Stimulated activated CD4-positive, alpha-beta T cell treated with anti-CD3 and anti-CD28 coated beads, TNF-alpha, amount 100 ng/mL, for 1 hour (primary cell): ENCODE data around the gene KLRF1.

ENCODE experiments used
- DNase-seq, 3 donors: peaks; one replicate each; pipeline ENCODE4 v3.0.0-alpha.2; 2020; ENCODE audit warnings: low read depth in 3 of 3, low spot score in 1 of 3

Gene KLRF1

DNA sequence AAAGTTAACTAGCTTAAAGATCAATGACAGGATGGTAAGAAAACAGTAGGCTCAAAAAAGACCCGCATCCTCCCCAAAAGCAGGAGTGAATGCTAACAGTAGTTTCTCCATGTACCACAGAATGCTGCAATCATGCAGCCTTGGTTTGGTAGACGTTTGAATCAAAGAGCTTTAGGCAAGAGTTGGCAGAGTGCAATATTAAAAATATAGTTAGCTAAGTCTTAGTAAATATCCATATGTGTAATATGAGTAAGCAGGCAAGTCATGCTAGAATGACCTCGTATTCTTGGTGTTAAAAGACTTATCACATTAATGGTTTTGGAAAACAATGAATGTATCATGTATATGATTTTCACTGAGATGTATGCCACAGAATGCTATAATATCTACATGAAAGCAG is 18.8 kb upstream of the KLRF1 start:
- no peak for DNase-seq

DNA sequence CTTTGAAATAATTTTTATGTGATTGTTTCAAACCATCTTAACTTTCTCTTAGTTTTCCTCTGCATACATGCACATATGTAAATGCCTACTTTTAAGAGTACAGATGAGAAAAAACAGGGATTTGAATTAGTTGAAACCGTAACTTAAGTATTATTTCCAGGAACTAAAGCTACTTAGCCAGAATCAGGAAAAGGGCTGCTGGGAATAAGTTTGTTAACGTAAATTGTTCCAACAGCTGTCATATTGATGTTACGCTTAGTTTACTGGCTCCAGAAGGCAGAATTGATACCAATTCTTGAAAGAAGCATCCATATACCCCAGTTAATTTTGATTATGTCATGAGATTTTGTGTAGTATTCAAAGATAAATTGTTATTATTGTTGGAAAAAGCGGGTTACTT is 17.9 kb upstream of the KLRF1 start:
- DNase-seq = no peak

DNA sequence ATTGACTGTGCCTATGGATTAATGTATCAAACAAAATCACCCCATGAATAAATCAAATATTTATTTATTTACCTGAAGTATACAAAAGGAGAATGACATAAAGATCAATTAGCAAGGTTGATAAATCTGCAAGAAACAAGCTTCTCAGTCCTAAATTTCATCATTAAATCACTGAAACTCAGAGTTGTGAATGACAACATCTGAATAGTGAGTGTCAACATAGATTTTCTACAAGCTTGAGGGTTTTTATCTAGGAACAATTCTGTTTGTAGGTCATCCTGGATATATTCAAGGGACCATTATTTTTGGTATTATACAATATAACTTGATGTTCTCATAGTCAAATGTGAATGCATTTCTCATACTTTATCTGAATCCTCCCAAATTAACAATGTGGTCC is 17.4 kb upstream of the KLRF1 start:
- no peak for DNase-seq

DNA sequence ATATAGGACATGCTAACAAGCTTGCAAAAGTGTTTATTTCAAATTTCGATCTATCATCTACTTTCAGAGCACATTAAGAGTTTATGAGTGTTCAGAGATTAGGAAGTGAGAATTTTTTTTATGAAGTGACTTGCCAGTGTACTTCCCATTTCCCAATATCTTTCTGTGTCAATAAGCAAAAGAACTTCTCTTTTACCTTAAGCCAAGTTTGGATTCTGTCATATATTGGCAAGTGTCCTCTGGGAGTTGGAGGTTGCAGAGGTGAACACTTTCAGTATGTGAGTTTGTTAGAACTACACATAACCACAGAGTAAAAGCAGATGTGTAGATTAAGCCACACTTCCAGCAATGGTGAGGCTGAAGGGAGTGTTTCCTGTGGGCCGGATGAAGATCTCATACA is 16.6 kb upstream of the KLRF1 start:
- DNase-seq = no peak

DNA sequence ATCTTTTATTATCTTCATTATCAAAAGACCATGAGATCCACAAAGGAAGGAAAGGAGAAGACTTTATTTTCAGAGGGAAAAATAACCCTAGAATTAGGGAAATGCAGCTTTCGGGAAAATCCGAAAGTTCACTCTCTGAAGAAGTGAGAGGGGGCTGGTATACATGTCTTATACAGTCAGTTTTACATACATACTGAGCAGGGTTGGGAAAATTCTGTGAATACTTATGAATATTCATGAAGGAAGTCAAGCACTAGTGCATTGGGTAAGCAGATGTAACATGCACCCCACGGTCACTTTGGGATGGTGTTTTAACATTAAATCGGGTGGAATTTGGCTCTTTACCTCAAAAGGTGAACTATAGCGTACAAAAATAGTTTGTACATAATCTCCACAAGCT is 15.7 kb upstream of the KLRF1 start:
- no peak for DNase-seq

DNA sequence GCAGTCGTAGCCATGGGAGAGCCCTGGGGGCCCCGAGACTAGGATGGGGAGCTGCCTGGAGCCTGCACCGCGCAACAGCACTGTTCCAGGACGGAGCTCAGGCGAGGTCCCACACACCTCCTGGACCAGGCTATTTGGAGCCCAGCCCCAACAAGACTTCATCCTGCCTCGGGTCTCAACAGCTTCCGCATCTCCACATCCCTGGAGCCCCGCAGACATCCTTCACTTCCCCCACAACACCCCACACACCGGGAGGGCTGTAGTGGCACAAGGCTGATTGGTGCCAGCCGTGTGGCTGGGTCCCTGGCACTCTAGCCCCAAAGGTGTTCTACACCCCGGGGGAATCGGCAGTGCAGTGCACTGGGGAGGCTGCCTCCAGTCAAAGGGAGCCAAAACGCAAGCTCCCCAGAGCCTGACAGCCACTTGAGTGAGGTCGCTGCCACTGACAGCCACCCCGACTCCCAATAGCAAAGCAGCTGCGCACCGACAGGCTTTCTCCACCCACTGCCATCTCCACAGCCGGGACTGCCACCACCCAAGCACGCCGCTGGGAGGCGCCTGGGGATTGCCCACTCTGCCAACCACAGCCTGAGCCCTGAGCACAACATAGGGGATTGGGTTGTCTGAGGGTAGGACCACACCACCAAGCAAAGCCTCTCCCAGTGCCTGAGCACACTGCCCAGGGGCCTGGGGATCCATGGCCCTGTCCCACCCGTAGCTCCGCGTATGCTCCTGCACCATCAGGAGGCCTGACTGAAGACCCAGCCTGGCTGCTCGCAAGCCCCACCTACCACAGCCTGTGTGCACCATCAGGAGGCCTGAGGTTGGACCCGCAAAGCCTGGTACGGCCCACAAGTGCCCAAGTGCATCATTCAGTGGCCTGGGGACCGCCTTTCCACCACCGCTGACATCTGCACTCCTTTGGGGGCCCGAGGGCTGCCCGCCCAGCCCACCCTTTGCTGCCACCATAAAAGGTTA is 13.2 kb upstream of the KLRF1 start:
- DNase-seq = peak; percentile 77 to 92 (median 86)

DNA sequence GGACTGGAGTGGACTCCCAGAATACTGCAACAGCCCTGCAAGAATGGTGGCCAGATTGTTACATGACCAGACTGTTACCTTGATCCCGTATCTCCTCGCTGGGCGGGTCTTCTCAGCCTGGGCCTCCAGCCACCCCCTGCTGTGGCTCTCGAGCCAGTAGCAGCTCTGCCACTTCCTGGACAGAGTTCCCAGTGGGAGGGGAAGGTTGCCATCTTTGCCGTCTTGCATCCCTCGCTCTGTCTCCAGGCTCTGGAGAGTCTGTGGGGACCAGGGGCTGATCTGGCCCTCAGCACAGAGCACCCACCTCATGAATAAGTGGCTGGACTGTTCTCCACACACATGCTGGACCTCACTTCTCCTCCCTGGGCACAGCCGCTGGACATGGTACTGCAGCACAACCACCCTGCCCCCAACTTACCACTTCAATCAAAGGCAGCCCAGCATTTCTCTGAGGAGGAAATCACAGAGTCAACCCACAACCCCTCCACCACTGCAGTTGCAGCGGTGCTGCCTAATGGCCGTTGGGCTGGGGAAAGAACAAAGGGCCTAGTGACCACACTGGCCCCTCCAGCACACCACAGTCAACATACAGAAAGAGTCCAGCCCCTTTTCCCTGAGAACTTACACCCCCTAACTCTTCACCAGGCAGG is 6.9 kb upstream of the KLRF1 start:
- no peak for DNase-seq

DNA sequence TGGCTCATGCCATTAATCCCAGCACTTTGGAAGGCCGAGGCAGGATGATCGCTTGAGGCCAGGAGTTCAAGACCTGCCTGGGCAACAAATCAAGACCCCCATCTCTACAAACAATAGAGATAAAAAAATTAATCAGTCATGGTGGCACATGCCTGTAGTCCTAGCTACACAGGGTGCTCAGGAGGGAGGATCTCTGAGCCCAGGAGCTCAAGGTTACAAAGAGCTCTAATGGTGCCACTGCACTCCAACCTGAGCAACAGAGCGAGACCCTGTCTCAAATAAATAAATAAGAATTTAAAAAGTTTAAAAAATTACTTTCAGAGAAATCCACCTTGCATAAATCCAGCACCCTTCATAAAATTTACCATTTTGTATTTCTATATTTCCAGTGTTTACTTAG is 2.2 kb downstream of the KLRF1 start:
- no peak for DNase-seq

DNA sequence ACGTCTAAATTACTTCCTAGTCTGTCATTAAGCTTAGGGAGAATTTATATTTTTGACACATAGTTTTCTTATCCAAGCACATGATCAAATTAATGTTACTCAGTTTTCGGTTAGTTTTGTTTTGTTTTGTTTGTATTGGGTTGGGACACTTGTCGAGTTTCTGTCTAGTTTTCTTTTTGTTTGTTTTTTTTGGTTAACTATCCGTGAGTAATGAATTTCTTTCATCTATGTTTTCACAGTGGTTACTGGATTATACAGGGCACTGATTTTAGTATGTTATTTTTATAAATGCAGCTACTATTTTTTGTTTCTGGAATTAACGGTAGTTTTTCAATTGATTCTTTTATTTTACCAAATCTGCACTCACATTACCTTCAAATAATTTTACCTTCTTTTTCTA is 2.7 kb downstream of the KLRF1 start:
- DNase-seq = no peak

DNA sequence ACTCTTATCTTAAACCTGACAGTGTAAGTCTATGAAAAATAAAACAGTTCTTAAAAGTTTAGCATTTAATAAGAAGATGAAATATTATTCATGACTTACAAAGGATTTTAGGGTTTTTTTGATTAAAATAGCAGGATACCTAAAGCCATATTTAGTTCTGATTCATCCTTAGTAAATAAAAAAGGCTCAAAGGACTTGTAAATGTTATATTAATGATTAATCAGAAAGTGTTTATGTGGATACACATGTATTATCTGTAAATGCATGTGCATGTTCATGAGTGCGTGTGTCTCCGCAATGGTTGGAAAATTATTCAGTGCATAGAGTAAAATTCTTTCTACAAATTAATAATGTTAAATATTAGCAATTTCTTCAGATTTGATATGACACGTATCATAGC is 4.4 kb downstream of the KLRF1 start:
- DNase-seq = no peak

DNA sequence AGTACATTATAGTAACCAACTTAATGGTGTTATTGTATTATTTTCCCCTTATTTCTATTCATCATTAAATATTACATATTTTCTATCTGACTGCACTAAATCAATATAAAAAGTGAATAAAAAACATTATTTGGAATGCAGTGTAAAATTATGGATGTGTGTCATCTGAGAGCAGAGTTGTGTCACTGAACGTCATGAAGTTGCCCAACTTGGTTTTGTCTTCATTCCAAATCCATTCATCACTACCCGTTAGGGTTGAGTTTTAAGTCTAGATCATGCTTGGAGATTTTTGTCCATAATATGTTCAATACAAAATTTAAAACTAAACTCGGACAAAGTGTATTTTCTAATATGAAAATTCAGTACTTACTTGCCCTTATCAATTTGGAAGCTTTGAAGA is 16.1 kb downstream of the KLRF1 start:
- DNase-seq = no peak

DNA sequence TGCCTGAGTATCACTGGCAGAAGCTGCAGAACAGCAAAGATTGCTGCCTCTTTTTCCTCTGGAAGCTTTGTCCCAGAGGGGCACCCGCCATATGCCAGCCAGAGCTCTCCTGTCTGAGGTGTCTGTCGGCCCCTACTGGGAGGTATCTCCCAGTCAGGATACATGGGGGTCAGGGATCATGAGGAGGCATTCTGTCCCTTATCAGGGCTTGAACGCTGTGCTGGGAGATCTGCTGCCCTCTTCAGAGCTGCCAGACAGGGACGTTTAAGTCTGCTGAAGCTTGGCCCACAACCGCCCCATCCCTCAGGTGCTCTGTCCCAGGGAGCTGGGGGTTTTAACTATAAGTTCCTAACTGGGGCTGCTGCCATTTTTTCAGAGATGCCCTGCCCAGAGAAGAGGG is 21.6 kb downstream of the KLRF1 start:
- DNase-seq = no peak

DNA sequence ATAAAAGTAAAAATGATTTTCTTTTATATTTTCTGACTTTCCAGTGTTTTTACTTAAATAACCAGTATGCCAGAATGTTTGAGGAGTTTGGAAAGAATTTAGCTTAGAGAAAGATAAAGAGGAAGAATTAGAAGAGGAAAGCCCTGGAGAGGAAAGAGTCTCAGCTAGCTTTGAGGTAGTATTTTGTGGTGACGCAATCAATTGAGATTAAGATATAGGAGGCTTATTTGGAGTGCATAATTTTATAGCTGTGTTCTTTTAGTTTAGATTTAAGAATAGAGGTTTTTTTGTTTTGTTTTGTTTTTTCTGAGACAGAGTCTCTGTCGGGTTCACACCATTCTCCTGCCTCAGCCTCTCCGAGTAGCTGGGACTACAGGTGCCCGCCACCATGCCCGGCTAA is 23.8 kb downstream of the KLRF1 start:
- DNase-seq = no peak

DNA sequence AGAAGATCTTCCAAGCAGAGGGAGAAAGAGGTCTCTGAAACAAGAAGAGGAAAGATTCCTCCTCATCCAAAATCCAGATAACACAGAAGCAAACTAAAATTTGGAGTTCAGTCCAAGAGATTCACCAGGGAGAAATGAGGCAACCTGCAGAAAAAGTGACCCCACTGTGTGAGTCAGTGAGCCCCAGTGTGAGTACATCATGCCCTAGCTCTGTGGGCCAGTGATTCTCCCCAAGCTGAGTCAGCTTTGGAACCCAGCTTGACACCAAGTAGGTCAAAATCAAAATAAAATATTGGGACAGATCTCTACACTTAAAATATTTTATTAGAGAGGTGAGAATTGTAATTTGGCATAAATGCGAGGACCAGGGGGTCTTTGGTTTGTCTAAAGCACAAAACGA is 24.6 kb downstream of the KLRF1 start:
- DNase-seq = no peak

DNA sequence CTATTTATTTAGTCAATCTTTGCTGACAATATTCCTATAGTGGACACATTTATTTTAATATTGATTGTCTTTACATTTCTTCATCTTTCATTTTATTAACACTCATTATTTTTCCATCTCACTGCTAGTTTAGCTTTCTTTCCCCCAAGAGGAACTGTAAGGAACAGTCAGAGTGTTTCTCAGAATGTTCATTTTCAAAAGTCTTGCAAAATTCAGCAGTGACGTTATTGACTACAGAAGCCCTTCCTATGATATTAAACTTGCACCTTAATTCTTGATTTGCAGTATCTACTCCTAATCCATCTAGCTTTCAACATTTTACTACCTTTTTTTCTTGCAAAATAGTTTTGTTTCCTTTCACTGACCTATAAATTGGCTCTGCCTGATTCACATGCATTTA is 28.9 kb downstream of the KLRF1 start:
- no peak for DNase-seq

DNA sequence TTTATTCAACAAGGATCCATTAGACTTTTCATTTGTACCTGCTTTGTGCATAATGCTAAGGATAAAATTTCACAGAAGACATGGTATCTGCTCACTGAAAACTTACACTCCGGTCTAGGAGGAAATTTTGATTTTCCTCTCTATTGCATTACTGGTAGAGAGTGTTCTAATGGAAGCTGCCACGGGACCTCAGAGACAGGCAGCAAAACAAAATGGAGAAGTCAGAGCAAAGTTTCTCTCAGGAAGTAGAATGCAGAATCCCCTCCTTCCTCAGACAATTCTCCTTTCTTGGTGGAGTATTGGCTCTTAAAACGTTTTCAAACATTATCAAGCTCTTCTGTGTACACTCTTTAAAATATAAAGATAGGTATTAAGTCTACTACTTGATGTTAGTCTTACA is 29.6 kb downstream of the KLRF1 start:
- DNase-seq = no peak

DNA sequence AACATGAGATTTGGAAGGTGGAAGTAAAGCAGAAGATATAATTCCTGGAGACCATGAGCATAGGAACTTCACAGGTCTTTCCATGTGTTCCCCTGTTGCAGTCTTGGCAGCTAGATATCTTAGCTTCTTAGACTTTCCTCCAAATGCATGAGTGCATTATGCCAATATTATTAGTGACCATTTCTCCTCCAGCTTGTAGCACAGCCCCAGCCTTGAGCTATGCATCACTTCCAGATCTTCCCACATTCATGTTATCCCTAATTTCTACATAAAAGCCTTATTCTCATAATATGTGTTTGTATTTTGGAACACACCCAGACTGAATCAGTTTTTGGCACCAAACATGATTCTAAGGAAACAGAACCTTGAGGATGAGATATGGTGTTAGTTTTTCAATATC is 30.9 kb downstream of the KLRF1 start:
- no peak for DNase-seq

DNA sequence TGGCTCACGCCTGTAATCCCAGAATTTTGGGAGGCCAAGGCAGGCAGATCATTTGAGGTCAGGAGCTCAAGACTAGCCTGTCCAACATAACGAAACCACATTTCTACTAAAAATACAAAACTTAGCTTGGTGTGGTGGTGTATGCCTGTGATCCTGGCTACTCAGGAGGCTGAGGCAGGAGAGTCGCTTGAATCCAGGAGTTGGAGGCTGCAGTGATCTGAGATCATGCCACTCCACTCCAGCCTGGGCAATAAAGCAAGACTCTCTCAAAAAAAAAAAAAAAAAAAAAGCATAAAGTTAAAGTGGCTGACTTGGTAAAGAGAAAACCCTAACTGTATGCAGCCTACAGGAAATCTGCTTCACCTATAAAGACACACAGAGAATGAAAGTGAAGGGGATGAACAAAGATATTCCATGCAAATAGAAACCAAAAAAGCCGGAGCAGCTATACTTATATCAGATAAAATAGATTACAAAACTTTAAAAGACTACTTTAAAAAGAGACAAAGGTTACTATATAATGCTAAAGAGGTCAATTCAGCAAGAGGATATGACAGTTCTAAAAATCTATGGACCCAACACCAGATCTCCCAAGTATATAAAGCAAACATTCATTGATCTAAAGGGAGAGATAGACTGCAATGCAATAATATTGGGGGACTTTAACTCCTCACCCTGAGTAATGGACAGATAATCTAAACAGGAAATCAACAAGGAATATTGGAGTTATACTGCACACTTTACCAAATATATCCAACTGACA is 37.8 kb downstream of the KLRF1 start:
- no peak for DNase-seq

DNA sequence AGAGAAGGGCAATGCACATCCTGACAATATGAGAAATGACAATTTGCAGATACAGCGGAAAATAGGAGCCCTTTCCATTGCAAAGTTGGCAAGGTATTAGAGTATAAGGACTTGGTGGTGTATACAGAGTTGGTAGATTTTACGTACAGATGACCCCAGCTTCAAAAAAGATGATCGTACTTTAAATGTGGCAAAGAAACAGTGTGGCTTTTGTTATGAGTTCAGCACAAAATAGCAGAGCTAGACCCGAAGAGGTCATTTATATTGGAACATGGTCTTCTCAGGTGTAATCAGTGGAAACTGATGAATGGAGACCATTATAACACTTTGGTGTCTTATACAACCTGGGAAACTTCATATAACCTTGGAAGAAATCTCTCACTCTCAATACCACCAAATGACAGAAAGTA is 39.6 kb downstream of the KLRF1 start:
- no peak for DNase-seq

DNA sequence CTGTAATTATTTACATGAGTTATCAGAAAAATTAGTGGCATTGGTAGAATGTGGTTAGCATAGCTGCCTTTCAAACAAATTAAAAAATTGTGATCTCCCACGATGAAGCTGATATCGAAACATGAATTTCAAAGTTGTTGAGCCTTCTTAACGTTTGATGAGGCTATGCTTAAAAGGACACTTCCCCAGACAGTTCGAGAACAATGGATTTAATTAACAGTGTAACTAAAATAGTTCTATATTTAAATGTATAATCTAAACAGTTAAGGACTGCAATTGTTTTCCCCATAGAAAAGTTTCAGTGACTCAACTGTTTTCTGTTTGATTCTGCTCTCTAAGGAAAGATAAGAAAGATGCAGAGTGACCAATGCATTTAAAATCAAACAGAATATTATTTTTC is 40.2 kb downstream of the KLRF1 start:
- DNase-seq = no peak

DNA sequence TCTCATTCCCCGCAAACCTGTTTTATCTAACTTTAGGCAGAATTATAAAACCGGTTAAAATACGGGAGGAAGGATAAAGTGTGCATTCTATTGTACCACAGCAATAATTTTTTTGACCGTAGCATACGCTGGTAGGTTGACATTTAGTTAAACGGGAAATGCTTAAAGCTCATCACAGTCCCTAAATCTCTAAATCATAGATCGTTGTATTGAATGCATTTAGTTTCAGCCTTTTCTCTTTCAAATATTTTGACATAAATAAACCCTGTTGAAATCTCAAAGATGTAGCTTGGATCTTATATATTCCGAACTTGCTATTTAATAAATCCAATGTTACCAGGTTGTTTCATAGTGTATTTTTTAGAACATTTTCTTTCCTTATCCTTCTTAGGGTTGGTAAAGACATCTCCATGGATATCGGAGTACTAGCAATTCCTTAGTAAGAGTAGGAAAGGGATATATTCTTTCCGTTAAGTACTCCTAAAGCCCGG is 41.1 kb downstream of the KLRF1 start:
- no peak for DNase-seq

DNA sequence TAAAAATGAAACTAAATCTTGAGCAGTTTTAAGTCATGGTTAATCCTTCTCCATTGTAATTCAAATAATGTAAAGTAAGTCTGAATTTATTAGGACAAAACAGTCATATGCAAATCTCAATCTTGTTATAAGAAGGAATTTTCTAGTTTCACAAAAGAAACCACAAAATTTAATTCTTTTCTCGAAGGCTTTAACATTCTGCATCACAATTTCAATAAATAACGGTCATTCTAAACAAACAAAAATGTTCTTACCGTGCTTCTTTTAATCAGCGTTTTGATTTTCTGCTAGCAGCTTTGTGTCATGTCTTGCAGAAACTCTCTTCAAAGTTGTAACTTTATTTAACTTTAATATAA is 41.6 kb downstream of the KLRF1 start:
- no peak for DNase-seq
